HG02623 (cell line): ENCODE data around the gene ELF4.
"Not testable (repeated sequence)": the region's sequence is repeated elsewhere in the genome, so short reads cannot be mapped to it uniquely, and the experiment has no call there.

Experiments used
- ATAC-seq: cut with Tn5 transposase; IDR thresholded peaks from one replicate; pipeline ENCODE4 v1.9.1; 2021; ENCODE audit warnings: moderate library complexity; ENCODE audit not compliant: unreplicated experiment

ELF4 gene

GRCh38 chrX:130115119-130115885, 5.0 kb upstream of the ELF4 start:
- not testable (repeated sequence) for ATAC-seq

GRCh38 chrX:130114141-130114588, 3.9 kb upstream of the ELF4 start:
- no peak for ATAC-seq

GRCh38 chrX:130111220-130112154, 1.2 kb upstream of the ELF4 start:
- ATAC-seq = no peak

- no peak for ATAC-seq
Observed at GRCh38 chrX:130109429-130110378, 593 bp downstream of the ELF4 start.

GRCh38 chrX:130108647-130109428, 1.5 kb downstream of the ELF4 start:
- ATAC-seq = peak; percentile 52

- no peak for ATAC-seq
Observed at GRCh38 chrX:130106071-130106470, 4.2 kb downstream of the ELF4 start.

- no peak for ATAC-seq
Observed at GRCh38 chrX:130105244-130105643, 5.1 kb downstream of the ELF4 start.

GRCh38 chrX:130103605-130104004, 6.7 kb downstream of the ELF4 start:
- ATAC-seq = no peak

GRCh38 chrX:130100180-130100579, 10.1 kb downstream of the ELF4 start:
- ATAC-seq = no peak

GRCh38 chrX:130098210-130098552, 12.1 kb downstream of the ELF4 start:
- no peak for ATAC-seq

- ATAC-seq = no peak
Observed at GRCh38 chrX:130097507-130098209, 12.6 kb downstream of the ELF4 start.

GRCh38 chrX:130095249-130096030, 14.9 kb downstream of the ELF4 start:
- no peak for ATAC-seq

- no peak for ATAC-seq
Observed at GRCh38 chrX:130094696-130095095, 15.6 kb downstream of the ELF4 start.

- ATAC-seq = no peak
Observed at GRCh38 chrX:130093271-130093670, 17.0 kb downstream of the ELF4 start.

- peak; percentile 99 for ATAC-seq
Observed at GRCh38 chrX:130091980-130092522, 18.2 kb downstream of the ELF4 start.

GRCh38 chrX:130090364-130090763, 19.9 kb downstream of the ELF4 start:
- ATAC-seq = no peak

GRCh38 chrX:130086447-130087206, 23.7 kb downstream of the ELF4 start:
- ATAC-seq = peak; percentile 33
